HL-60 (cell line): ENCODE measurements around the gene ACTG1.

ENCODE experiments used
- DNase-seq, 2 experiments: peaks; one replicate each; pipeline ENCODE4 v3.0.0-alpha.2; 2010 to 2020; ENCODE audit warnings: low read depth in 1 of 2, low spot score in 1 of 2
- H3K27ac ChIP-seq: fragments of 250-450 bp; sonication (Bioruptor Pico); replicated peaks from 2 replicates; pipeline ENCODE4 v1.5.1; 2020; ENCODE audit warnings: mild to moderate bottlenecking, moderate library complexity
- H3K27me3 ChIP-seq: fragments of 250-450 bp; sonication (Bioruptor Pico); 2 replicates; pipeline ENCODE4 v1.5.1; 2021; ENCODE audit warnings: mild to moderate bottlenecking, moderate library complexity; ENCODE audit not compliant: insufficient read depth, poor library complexity, severe bottlenecking
- H3K4me3 ChIP-seq: replicated peaks from 2 replicates; pipeline ENCODE4 v1.5.1; 2011; ENCODE audit warnings: mild to moderate bottlenecking, control low read depth, low read length; ENCODE audit not compliant: insufficient read depth
- CTCF ChIP-seq: IDR thresholded peaks from one replicate; pipeline ENCODE4 v1.5.1; 2011; ENCODE audit warnings: low read length, control low read depth, inconsistent platforms; ENCODE audit not compliant: insufficient read depth
- GABPA ChIP-seq: IDR thresholded peaks from 2 replicates; pipeline ENCODE4 v1.6.1; 2012; ENCODE audit warnings: low read depth
- POLR2AphosphoS5 ChIP-seq: IDR thresholded peaks from 2 replicates; pipeline ENCODE4 v1.6.1; 2012; ENCODE audit warnings: low read depth
- REST ChIP-seq: IDR thresholded peaks from 2 replicates; pipeline ENCODE4 v1.6.1; 2012; ENCODE audit warnings: low read depth; ENCODE audit not compliant: insufficient replicate concordance
- SPI1 ChIP-seq: IDR thresholded peaks from 2 replicates; pipeline ENCODE4 v1.6.1; 2012; ENCODE audit warnings: low read depth, mild to moderate bottlenecking, borderline replicate concordance

The ACTG1 gene

GRCh38 chr17:81549826-81550225 is 37.2 kb upstream of the ACTG1 start:
- H3K27ac ChIP-seq, result no peak overlapping the region
- DNase-seq, result no peak
- TF ChIP-seq GABPA (no peak), POLR2AphosphoS5 (no peak), REST (no peak), SPI1 (no peak), CTCF (no peak)

GRCh38 chr17:81549031-81549557 is 36.5 kb upstream of the ACTG1 start:
- no peak for DNase-seq
- no peaks in the 10 kb centered on the region for H3K27me3 ChIP-seq
- TF ChIP-seq REST (no peak), POLR2AphosphoS5 (no peak), CTCF (no peak), SPI1 (no peak), GABPA (no peak)
- H3K27ac ChIP-seq, result no peak overlapping the region
- no peak overlapping the region for H3K4me3 ChIP-seq

More at GRCh38 chr17:81549826-81550225, 37.2 kb upstream of the ACTG1 start:
- Histone ChIP-seq H3K4me3 (no peak overlapping the region), H3K27me3 (no peaks in the 10 kb centered on the region)

DNA sequence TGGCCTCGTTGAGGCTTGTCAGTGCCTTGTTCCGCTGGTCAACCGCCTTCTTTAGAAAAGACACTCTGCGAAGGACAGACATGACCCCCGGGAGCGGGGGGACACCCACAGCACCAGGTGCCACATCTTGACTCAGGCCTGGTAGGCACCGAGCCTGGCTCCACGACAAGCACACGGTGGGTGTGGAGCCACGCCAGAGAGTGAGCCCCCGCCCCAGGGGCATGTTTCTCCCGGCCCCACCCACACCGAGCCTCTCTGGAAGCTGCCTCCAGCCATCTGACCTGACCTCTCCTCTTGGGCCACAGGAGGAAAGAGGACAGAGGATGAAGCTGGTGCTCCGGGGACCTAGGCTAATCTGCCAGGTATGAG is 35.0 kb upstream of the ACTG1 start:
- H3K4me3 ChIP-seq, result no peak overlapping the region
- DNase-seq, result no peak
- H3K27me3 ChIP-seq, result no peaks in the 10 kb centered on the region
- TF ChIP-seq POLR2AphosphoS5 (no peak), SPI1 (no peak), CTCF (no peak), REST (no peak), GABPA (no peak)
- no peak overlapping the region for H3K27ac ChIP-seq
